Astrocyte of the cerebellum (primary cell): ENCODE data around the gene WNT6.

Source experiments
- DNase-seq: peaks from one replicate; pipeline ENCODE4 v3.0.0-alpha.2; 2011; ENCODE audit warnings: low read depth
- H3K4me3 ChIP-seq: 2 replicates; pipeline ENCODE4 v1.5.1; 2011; ENCODE audit warnings: mild to moderate bottlenecking, low read depth, low read length, moderate library complexity
- CTCF ChIP-seq: IDR thresholded peaks from 2 replicates; pipeline ENCODE4 v1.5.1; 2012; ENCODE audit warnings: low read length, low read depth, moderate library complexity, mild to moderate bottlenecking; ENCODE audit errors: missing control alignments
- in situ Hi-C: cut with HindIII; loops from 2 replicates; pipeline ENCODE4 v1.10.0; 2017; ENCODE audit warnings: low sequenced_read_pairs

WNT6 gene

GRCh38 chr2:218821605-218822211, 37.9 kb upstream of the WNT6 start:
- H3K4me3 ChIP-seq, result no peak overlapping the region
- no peak for DNase-seq
- no peak for TF ChIP-seq CTCF
- in situ Hi-C loops, result loop anchor here (5.0 kb wide), 1 partner anchor 51 kb away; no protein-coding TSS in a partner anchor

- TF ChIP-seq CTCF, result no peak
- in situ Hi-C loops, result loop anchor here (5.0 kb wide), 1 partner anchor 50 kb away; no protein-coding TSS in a partner anchor
- DNase-seq, result no peak
- no peak overlapping the region for H3K4me3 ChIP-seq
These were observed 37.0 kb upstream of the WNT6 start for GRCh38 chr2:218822622-218823021.

- in situ Hi-C loops, result loop anchor here (5.0 kb wide), 1 partner anchor 49 kb away; no protein-coding TSS in a partner anchor
- no peak for DNase-seq
- no peak overlapping the region for H3K4me3 ChIP-seq
- no peak for TF ChIP-seq CTCF
These were observed 36.3 kb upstream of the WNT6 start for GRCh38 chr2:218823196-218823855.

GRCh38 chr2:218824004-218824403, 35.6 kb upstream of the WNT6 start:
- in situ Hi-C loops, result loop anchor here (5.0 kb wide), 1 partner anchor 48 kb away; no protein-coding TSS in a partner anchor
- no peak overlapping the region for H3K4me3 ChIP-seq
- TF ChIP-seq CTCF, result no peak
- DNase-seq, result no peak

GRCh38 chr2:218826791-218827190, 32.8 kb upstream of the WNT6 start:
- in situ Hi-C loops, result no loop called here
- DNase-seq, result no peak
- H3K4me3 ChIP-seq, result no peak overlapping the region
- no peak for TF ChIP-seq CTCF

GRCh38 chr2:218827701-218828476, 31.7 kb upstream of the WNT6 start:
- no peak for DNase-seq
- in situ Hi-C loops, result no loop called here
- H3K4me3 ChIP-seq, result no peak overlapping the region
- TF ChIP-seq CTCF, result no peak
